Activated CD8-positive, alpha-beta memory T cell treated with anti-CD3 and anti-CD28 coated beads, Interleukin-2, amount 50 U/mL, for 1 hour (primary cell): ENCODE data around the gene DMRT2.

Source experiments
- DNase-seq: peaks from one replicate; pipeline ENCODE4 v3.0.0-alpha.2; 2020; ENCODE audit errors: extremely low read depth

The DMRT2 gene

GRCh38 chr9:1047591-1048230 lies 2.4 kb upstream of the DMRT2 start:
- no peak for DNase-seq

- DNase-seq, result no peak
Observed at GRCh38 chr9:1048231-1048619, 1.9 kb upstream of the DMRT2 start.

- no peak for DNase-seq
Observed at GRCh38 chr9:1048811-1049210, 1.3 kb upstream of the DMRT2 start.

GRCh38 chr9:1049641-1050040 lies 516 bp upstream of the DMRT2 start:
- no peak for DNase-seq

- DNase-seq, result no peak
Observed at GRCh38 chr9:1051210-1051583, 1.0 kb downstream of the DMRT2 start.

- no peak for DNase-seq
Observed at GRCh38 chr9:1051584-1052275, 1.6 kb downstream of the DMRT2 start.

- DNase-seq, result no peak
Observed at GRCh38 chr9:1052365-1053281, 2.5 kb downstream of the DMRT2 start.

- DNase-seq, result no peak
Observed at GRCh38 chr9:1053282-1053621, 3.1 kb downstream of the DMRT2 start.

- no peak for DNase-seq
Observed at GRCh38 chr9:1053986-1054425, 3.8 kb downstream of the DMRT2 start.

- DNase-seq, result no peak
Observed at GRCh38 chr9:1055166-1055565, 5.0 kb downstream of the DMRT2 start.

- DNase-seq, result no peak
Observed at GRCh38 chr9:1057910-1058309, 7.8 kb downstream of the DMRT2 start.

GRCh38 chr9:1058826-1059487 lies 8.8 kb downstream of the DMRT2 start:
- DNase-seq, result no peak

GRCh38 chr9:1065130-1065529 lies 15.0 kb downstream of the DMRT2 start:
- DNase-seq, result no peak

- DNase-seq, result no peak
Observed at GRCh38 chr9:1070692-1071091, 20.5 kb downstream of the DMRT2 start.

GRCh38 chr9:1071730-1072129 lies 21.6 kb downstream of the DMRT2 start:
- DNase-seq, result no peak

- no peak for DNase-seq
Observed at GRCh38 chr9:1073497-1073896, 23.3 kb downstream of the DMRT2 start.

- DNase-seq, result no peak
Observed at GRCh38 chr9:1077616-1078015, 27.5 kb downstream of the DMRT2 start.

GRCh38 chr9:1083325-1083913 lies 33.3 kb downstream of the DMRT2 start:
- DNase-seq, result no peak

- DNase-seq, result no peak
Observed at GRCh38 chr9:1085086-1085485, 34.9 kb downstream of the DMRT2 start.

GRCh38 chr9:1086517-1086916 lies 36.4 kb downstream of the DMRT2 start:
- DNase-seq, result no peak

- no peak for DNase-seq
Observed at GRCh38 chr9:1087120-1087881, 37.1 kb downstream of the DMRT2 start.
